ENCODE measurements around the gene IL4I1.
"Not testable (repeated sequence)": the region's sequence is repeated elsewhere in the genome, so short reads cannot be mapped to it uniquely, and the experiment has no call there.

IL4I1 gene

DNA sequence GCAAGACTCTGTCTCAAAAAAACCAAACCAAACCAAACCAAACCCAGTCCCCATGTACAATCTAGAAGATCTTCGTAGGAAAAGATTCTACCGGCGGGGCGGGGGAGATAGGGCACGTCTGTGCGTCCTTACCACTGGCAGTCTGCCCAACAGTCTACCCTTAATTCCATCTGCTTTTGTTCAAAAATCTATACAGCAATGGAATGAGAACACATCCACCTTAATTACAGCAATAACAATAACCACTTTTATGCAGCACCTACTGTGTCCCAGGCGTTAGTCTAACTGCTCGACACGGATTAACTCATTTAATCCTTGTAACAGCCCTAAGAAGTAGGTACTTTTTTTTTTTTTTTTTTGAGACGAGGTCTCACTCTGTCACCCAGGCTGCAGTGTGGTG is 29.8 kb upstream of the IL4I1 start:
- Histone ChIP-seq H3K27ac (ENCODE audit: low read depth, low read length) (no peak overlapping the region), H3K36me3 (ENCODE audit: control insufficient read depth, low read length) (peaks cover 89% of the 10 kb centered on the region), H3K4me3 (ENCODE audit: low read length) (peak overlapping the region; percentile 82), H3K79me2 (ENCODE audit: control insufficient read depth, low read length) (peaks cover 96% of the 10 kb centered on the region), H3K9me2 (replicated peaks; ENCODE audit: control insufficient read depth, low read length) (no peaks in the 10 kb centered on the region), H3K9me3 (ENCODE audit: control insufficient read depth, insufficient read depth, low read length) (no peaks in the 10 kb centered on the region), H3K27me3 (ENCODE audit: control insufficient read depth, low read length) (no peaks in the 10 kb centered on the region), H3K4me2 (ENCODE audit: low read length) (peak overlapping the region; percentile 94), H3K4me1 (ENCODE audit: control insufficient read depth, low read length) (peaks cover 53% of the 10 kb centered on the region), H3F3A (ENCODE audit: control insufficient read depth, insufficient read depth) (no peaks in the 10 kb centered on the region), H4K20me1 (ENCODE audit: control insufficient read depth, insufficient read depth, low read depth, low read length) (peaks cover 23% of the 10 kb centered on the region)
- TF ChIP-seq EZH2phosphoT487 (IDR thresholded peaks at IDR 0.05; ENCODE audit: borderline replicate concordance, low read length), result no peak
- TF ChIP-seq, protein P1, sequence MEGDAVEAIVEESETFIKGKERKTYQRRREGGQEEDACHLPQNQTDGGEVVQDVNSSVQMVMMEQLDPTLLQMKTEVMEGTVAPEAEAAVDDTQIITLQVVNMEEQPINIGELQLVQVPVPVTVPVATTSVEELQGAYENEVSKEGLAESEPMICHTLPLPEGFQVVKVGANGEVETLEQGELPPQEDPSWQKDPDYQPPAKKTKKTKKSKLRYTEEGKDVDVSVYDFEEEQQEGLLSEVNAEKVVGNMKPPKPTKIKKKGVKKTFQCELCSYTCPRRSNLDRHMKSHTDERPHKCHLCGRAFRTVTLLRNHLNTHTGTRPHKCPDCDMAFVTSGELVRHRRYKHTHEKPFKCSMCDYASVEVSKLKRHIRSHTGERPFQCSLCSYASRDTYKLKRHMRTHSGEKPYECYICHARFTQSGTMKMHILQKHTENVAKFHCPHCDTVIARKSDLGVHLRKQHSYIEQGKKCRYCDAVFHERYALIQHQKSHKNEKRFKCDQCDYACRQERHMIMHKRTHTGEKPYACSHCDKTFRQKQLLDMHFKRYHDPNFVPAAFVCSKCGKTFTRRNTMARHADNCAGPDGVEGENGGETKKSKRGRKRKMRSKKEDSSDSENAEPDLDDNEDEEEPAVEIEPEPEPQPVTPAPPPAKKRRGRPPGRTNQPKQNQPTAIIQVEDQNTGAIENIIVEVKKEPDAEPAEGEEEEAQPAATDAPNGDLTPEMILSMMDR (IDR thresholded peaks at IDR 0.05; ENCODE audit: low read depth, low read length, poor library complexity, severe bottlenecking), result no peak

DNA sequence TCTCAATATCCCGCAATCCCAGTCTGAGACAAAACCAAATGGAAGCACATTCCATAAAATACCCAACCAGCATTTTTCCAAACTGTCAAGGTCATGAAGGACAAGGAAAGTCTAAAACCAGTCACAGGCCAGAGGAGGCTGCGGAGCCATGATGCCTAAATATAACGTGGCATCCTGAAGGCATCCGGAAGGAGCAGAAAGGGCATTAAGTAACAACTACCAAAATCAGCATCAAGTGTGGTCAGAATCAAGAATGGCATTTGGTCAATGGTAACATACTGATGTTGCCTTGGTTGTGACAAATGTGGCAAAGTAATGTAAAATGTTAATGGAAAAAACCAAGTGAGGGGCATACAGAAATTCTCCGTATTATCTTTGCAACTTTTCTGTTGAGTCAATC is 28.8 kb upstream of the IL4I1 start:
- peaks cover 25% of the 10 kb centered on the region for H4K20me1 ChIP-seq (ENCODE audit: control insufficient read depth, insufficient read depth, low read depth, low read length)
- H3F3A ChIP-seq (ENCODE audit: control insufficient read depth, insufficient read depth), result no peaks in the 10 kb centered on the region
- peaks cover 89% of the 10 kb centered on the region for H3K36me3 ChIP-seq (ENCODE audit: control insufficient read depth, low read length)

DNA sequence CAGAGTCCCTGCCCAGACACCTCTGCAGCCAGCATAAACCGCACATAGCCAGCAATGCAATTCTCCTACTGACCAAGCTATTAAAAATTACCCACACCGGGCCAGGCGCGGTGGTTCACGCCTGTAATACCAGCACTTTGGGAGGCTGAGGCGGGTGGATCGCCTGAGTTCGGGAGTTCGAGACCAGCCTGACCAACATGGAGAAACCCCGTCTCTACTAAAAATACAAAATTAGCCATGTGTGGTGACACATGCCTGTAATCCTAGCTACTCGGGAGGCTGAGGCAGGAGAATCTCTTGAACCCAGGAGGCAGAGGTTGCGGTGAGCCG is 28.2 kb upstream of the IL4I1 start:
- H3K4me3 ChIP-seq (ENCODE audit: low read length), result peak overlapping the region; percentile 50
- H4K20me1 ChIP-seq (ENCODE audit: control insufficient read depth, insufficient read depth, low read depth, low read length), result peaks cover 26% of the 10 kb centered on the region
- peak overlapping the region; percentile 65 for H3K4me2 ChIP-seq (ENCODE audit: low read length)
- not testable (repeated sequence) for H3K27me3 ChIP-seq (ENCODE audit: control insufficient read depth, low read length); H3K9me2 ChIP-seq (replicated peaks; ENCODE audit: control insufficient read depth, low read length); H3K9me3 ChIP-seq (ENCODE audit: control insufficient read depth, insufficient read depth, low read length); H3F3A ChIP-seq (ENCODE audit: control insufficient read depth, insufficient read depth)
- peaks cover 98% of the 10 kb centered on the region for H3K79me2 ChIP-seq (ENCODE audit: control insufficient read depth, low read length)
- peak overlapping the region; percentile 51 for H3K27ac ChIP-seq (ENCODE audit: low read depth, low read length)
- peaks cover 47% of the 10 kb centered on the region for H3K4me1 ChIP-seq (ENCODE audit: control insufficient read depth, low read length)
- peaks cover 87% of the 10 kb centered on the region for H3K36me3 ChIP-seq (ENCODE audit: control insufficient read depth, low read length)

More for the DNA sequence above, 28.8 kb upstream of the IL4I1 start:
- Histone ChIP-seq H3K9me3 (ENCODE audit: control insufficient read depth, insufficient read depth, low read length) (no peaks in the 10 kb centered on the region), H3K79me2 (ENCODE audit: control insufficient read depth, low read length) (peaks cover 96% of the 10 kb centered on the region), H3K27me3 (ENCODE audit: control insufficient read depth, low read length) (no peaks in the 10 kb centered on the region), H3K4me3 (ENCODE audit: low read length) (peak overlapping the region; percentile 50), H3K4me2 (ENCODE audit: low read length) (peak overlapping the region; percentile 65), H3K4me1 (ENCODE audit: control insufficient read depth, low read length) (peaks cover 52% of the 10 kb centered on the region), H3K27ac (ENCODE audit: low read depth, low read length) (no peak overlapping the region), H3K9me2 (replicated peaks; ENCODE audit: control insufficient read depth, low read length) (no peaks in the 10 kb centered on the region)
- no peak for TF ChIP-seq EZH2phosphoT487 (IDR thresholded peaks at IDR 0.05; ENCODE audit: borderline replicate concordance, low read length)
- TF ChIP-seq, protein P1 (IDR thresholded peaks at IDR 0.05; ENCODE audit: low read depth, low read length, poor library complexity, severe bottlenecking), result no peak

DNA sequence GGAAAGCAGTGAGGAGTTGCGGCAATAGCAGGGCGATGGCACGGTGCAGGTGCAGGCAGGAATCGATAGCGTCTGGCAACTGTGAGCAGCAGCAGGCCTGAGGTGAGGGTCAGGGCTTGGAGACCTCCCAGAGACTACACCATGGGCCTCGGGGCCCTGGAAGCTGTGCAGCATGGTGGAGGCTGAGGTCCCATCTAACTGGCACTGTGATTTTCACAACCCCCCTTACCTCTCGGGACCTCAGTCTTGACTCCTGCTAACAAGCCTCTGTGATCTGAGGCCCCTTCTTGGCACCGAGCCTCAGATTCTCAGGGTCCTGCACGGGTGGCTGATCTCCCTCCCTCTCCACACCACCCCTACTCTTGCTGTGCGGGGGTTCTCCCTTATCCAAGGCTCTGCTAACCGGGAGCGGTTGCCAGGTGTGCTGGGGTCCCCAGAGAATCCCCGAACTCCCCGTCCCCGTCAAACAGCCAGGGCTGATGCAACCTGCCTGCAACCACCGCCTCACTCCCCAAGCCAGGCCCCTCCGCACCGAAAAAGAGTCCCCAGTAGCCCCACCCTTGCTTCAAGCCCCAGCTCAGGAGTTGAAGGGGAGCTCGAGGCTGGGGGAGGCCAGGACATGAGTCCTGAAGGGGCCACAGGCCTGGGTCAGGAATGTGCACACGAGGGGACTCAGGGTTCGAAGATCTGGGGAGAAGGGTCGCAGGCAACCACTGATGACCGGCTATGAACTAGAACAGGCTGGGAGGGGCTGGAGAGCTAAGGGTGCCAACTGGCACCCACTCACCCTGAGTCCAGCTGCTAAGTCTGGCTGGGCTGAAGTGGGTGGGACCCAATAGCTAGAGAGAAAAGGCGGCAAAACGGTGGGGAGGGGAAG is 27.6 kb upstream of the IL4I1 start:
- Histone ChIP-seq H3K4me2 (ENCODE audit: low read length) (peak overlapping the region; percentile 65), H3K9me2 (replicated peaks; ENCODE audit: control insufficient read depth, low read length) (no peaks in the 10 kb centered on the region), H3K27ac (ENCODE audit: low read depth, low read length) (peak overlapping the region; percentile 51), H3K9me3 (ENCODE audit: control insufficient read depth, insufficient read depth, low read length) (no peaks in the 10 kb centered on the region), H3F3A (ENCODE audit: control insufficient read depth, insufficient read depth) (no peaks in the 10 kb centered on the region), H3K27me3 (ENCODE audit: control insufficient read depth, low read length) (no peaks in the 10 kb centered on the region), H3K4me1 (ENCODE audit: control insufficient read depth, low read length) (peaks cover 43% of the 10 kb centered on the region), H4K20me1 (ENCODE audit: control insufficient read depth, insufficient read depth, low read depth, low read length) (peaks cover 26% of the 10 kb centered on the region), H3K36me3 (ENCODE audit: control insufficient read depth, low read length) (peaks cover 87% of the 10 kb centered on the region), H3K79me2 (ENCODE audit: control insufficient read depth, low read length) (peaks cover 100% of the 10 kb centered on the region), H3K4me3 (ENCODE audit: low read length) (peak overlapping the region; percentile 50)
- no peak for TF ChIP-seq EZH2phosphoT487 (IDR thresholded peaks at IDR 0.05; ENCODE audit: borderline replicate concordance, low read length)
- TF ChIP-seq, protein P1 (IDR thresholded peaks at IDR 0.05; ENCODE audit: low read depth, low read length, poor library complexity, severe bottlenecking), result no peak
